B cell (primary cell): ENCODE measurements around the gene PRKG2. TPM values are rescaled to one million over a fixed set of nuclear protein-coding genes. Genes with fewer than 3 reads are reported as not detected.

Source experiments
- ATAC-seq: fragments of 200-7000 bp; cut with Tn5 transposase; one replicate; pipeline ENCODE4 v1.10.0; 2021; ENCODE audit warnings: low read depth, mild to moderate bottlenecking, moderate number of reproducible peaks, moderate library complexity
- CTCF ChIA-PET: fragments of 350-600 bp; sonication (Branson Sonifier 250); formaldehyde crosslinking; loops from one replicate; lab custom pipeline; 2021; ENCODE audit warnings: antibody characterized with exemption, inconsistent platforms; lab: Charles Lee
- POLR2A ChIA-PET: fragments of 350-600 bp; sonication (Branson Sonifier 250); formaldehyde crosslinking; loops from one replicate; lab custom pipeline; 2021; ENCODE audit warnings: antibody characterized with exemption; lab: Charles Lee
- DNase-seq: peaks from one replicate; pipeline ENCODE4 v3.0.0; 2013
- H2AFZ ChIP-seq: 2 replicates; pipeline ENCODE4 v1.6.1; 2012; ENCODE audit warnings: mild to moderate bottlenecking, low read depth, low read length; ENCODE audit not compliant: insufficient read depth, poor library complexity, severe bottlenecking
- H3K27ac ChIP-seq, 2 donors: 1 replicate in 1 of 2; 2 replicates in 1 of 2; pipeline ENCODE4 v1.5.1; 2012 to 2013; ENCODE audit warnings: low read length in 2 of 2, mild to moderate bottlenecking in 2 of 2, moderate library complexity in 1 of 2
- H3K27me3 ChIP-seq, 4 experiments: fragments of 200-600 bp in 1 of 4; sonication (generic) in 1 of 4; replicated peaks in 1 of 4; 1 replicate in 2 of 4; 2 replicates in 2 of 4; pipeline versions ENCODE4 v1.6.1 to v1.7.0; 2013 to 2016; ENCODE audit warnings: low read length in 3 of 4, mild to moderate bottlenecking in 2 of 4, mixed read lengths in 1 of 4, moderate library complexity in 1 of 4; ENCODE audit not compliant: insufficient read depth in 4 of 4, control insufficient read depth in 3 of 4; ENCODE audit errors: control extremely low read depth in 1 of 4
- H3K36me3 ChIP-seq, 2 experiments: replicated peaks in 1 of 2; 1 replicate in 1 of 2; 2 replicates in 1 of 2; pipeline versions ENCODE4 v1.6.1 to v1.7.1; 2013; ENCODE audit warnings: low read length in 1 of 2; ENCODE audit not compliant: insufficient read depth in 2 of 2, control insufficient read depth in 1 of 2; ENCODE audit errors: control extremely low read depth in 1 of 2, extremely low read depth in 1 of 2
- H3K4me1 ChIP-seq, 2 donors: fragments of 200-600 bp in 1 of 2; sonication (generic) in 1 of 2; 1 replicate in 1 of 2; 2 replicates in 1 of 2; pipeline versions ENCODE4 v1.5.1 to v1.6.1; 2013 to 2017; ENCODE audit warnings: low read length in 2 of 2; ENCODE audit not compliant: control insufficient read depth in 2 of 2, insufficient read depth in 2 of 2
- H3K4me2 ChIP-seq: replicated peaks from 2 replicates; pipeline ENCODE3; 2012; ENCODE audit warnings: mild to moderate bottlenecking, low read depth, low read length; ENCODE audit not compliant: poor library complexity, severe bottlenecking
- H3K4me3 ChIP-seq, 5 experiments: fragments of 200-600 bp in 1 of 5; sonication (generic) in 1 of 5; 1 replicate in 3 of 5; 2 replicates in 2 of 5; pipeline versions ENCODE4 v1.5.1 to v1.7.0; 2011 to 2016; ENCODE audit warnings: low read length in 4 of 5, mild to moderate bottlenecking in 4 of 5, low read depth in 2 of 5, control low read depth in 1 of 5, moderate library complexity in 1 of 5; ENCODE audit not compliant: insufficient read depth in 1 of 5; ENCODE audit errors: control extremely low read depth in 1 of 5, extremely low read depth in 1 of 5
- H3K79me2 ChIP-seq: fragments of 200-600 bp; sonication (generic); one replicate; pipeline ENCODE4 v1.6.0; 2016; ENCODE audit warnings: low read length; ENCODE audit not compliant: control insufficient read depth, insufficient read depth
- H3K9ac ChIP-seq: fragments of 200-600 bp; sonication (generic); 2 replicates; pipeline ENCODE4 v1.6.1; 2017; ENCODE audit warnings: mild to moderate bottlenecking, low read length, moderate library complexity
- H3K9me3 ChIP-seq, 3 donors: one replicate each; pipeline versions ENCODE4 v1.6.1 to v1.7.1; 2013; ENCODE audit warnings: low read length in 2 of 3; ENCODE audit not compliant: control insufficient read depth in 2 of 3, insufficient read depth in 1 of 3; ENCODE audit errors: control extremely low read depth in 1 of 3
- H4K20me1 ChIP-seq: 2 replicates; pipeline ENCODE4 v1.6.0; 2012; ENCODE audit warnings: mild to moderate bottlenecking, low read length; ENCODE audit not compliant: insufficient read depth, control insufficient read depth, poor library complexity, severe bottlenecking
- H3K27ac Mint-ChIP-seq: one replicate; pipeline ENCODE4 v1.8.0; 2021; ENCODE audit warnings: mixed read lengths
- H3K27me3 Mint-ChIP-seq: one replicate; pipeline ENCODE4 v1.8.0; 2021; ENCODE audit warnings: mixed read lengths
- H3K4me1 Mint-ChIP-seq: one replicate; pipeline ENCODE4 v1.8.0; 2021; ENCODE audit warnings: mixed read lengths
- H3K4me3 Mint-ChIP-seq: one replicate; pipeline ENCODE4 v1.8.0; 2021; ENCODE audit warnings: mixed read lengths
- H3K9me3 Mint-ChIP-seq: one replicate; pipeline ENCODE4 v1.8.0; 2022; ENCODE audit warnings: mixed read lengths; ENCODE audit not compliant: insufficient read depth
- CTCF ChIP-seq: fragments of 200-600 bp; IDR thresholded peaks from one replicate; pipeline ENCODE4 v1.8.0; 2022; ENCODE audit warnings: antibody characterized with exemption, mild to moderate bottlenecking
- EZH2 ChIP-seq: IDR thresholded peaks from 2 replicates; pipeline ENCODE4 v1.6.1; 2012; ENCODE audit warnings: borderline replicate concordance, low read depth, mild to moderate bottlenecking, moderate library complexity, low read length; ENCODE audit not compliant: insufficient read depth, poor library complexity, severe bottlenecking
- WGBS: methylation state at CpG from one replicate; pipeline ENCODE4 v1.1.5; 2013; ENCODE audit warnings: missing lambda C conversion rate; ENCODE audit not compliant: insufficient coverage; 5-methylcytosine and 5-hydroxymethylcytosine counted together
- intact Hi-C: fragments of 100-400 bp; cut with micrococcal nuclease; formaldehyde crosslinking; loops from one replicate; pipeline ENCODE4 v1.10.0; 2022
- polyA plus RNA-seq: library from polyadenylated mRNA; depleted of rRNA; stranded (reverse); fragments of >200 nt; gene quantifications from 2 replicates; pipeline ENCODE4 v1.2.3, GENCODE V29; 2012
- total RNA-seq, 2 donors: library from RNA; stranded (reverse); fragments of 120-200 nt in 1 of 2; gene quantifications; 1 replicate in 1 of 2; 2 replicates in 1 of 2; pipeline versions ENCODE4 v1.2.3 to v1.2.4, GENCODE V29; 2013 to 2022

Gene PRKG2
- total and polyA plus RNA-seq, 2 donors (not counting 1 experiment from before 2014, with no cell fraction given), result 0.61 to 0.86 TPM

- intact Hi-C loops, result no loop called here
- no peak overlapping the region for H3K9ac ChIP-seq
- no peak for ATAC-seq
- peaks cover 7 to 10% of the 10 kb centered on the region in 2 donors for H3K4me1 ChIP-seq
- no peaks in the 10 kb centered on the region for H4K20me1 ChIP-seq
- WGBS, result 20% methylated on average over 1 of the region's 6 CpGs
- H3K9me3 ChIP-seq, result peaks cover 0 to 3% (median 0%) of the 10 kb centered on the region in 3 donors
- no peak overlapping the region for H3K27ac Mint-ChIP-seq
- H3K4me3 Mint-ChIP-seq, result no peak overlapping the region
- no peaks in the 10 kb centered on the region for H3K79me2 ChIP-seq
- H3K27ac ChIP-seq, result no peak overlapping the region
- DNase-seq, result no peak
- no peak overlapping the region for H3K4me2 ChIP-seq
- TF ChIP-seq CTCF, result no peak
- no peak for TF ChIP-seq EZH2
- ChIA-PET POLR2A (no interaction called here), CTCF (no interaction called here)
- no peaks in the 10 kb centered on the region for H3K36me3 ChIP-seq
- H3K4me1 Mint-ChIP-seq, result peaks cover 12% of the 10 kb centered on the region
- H3K27me3 ChIP-seq, result peaks cover 0 to 37% (median 9%) of the 10 kb centered on the region in 4 experiments
- no peaks in the 10 kb centered on the region for H3K9me3 Mint-ChIP-seq
- peaks cover 37% of the 10 kb centered on the region for H3K27me3 Mint-ChIP-seq
- H3K4me3 ChIP-seq, result no peak overlapping the region
- no peak overlapping the region for H2AFZ ChIP-seq
Measured at GRCh38 chr4:81213671-81214070, 1.4 kb downstream of the PRKG2 start.

- H3K9ac ChIP-seq, result no peak overlapping the region
- H3K9me3 ChIP-seq, result peaks cover 0 to 3% (median 0%) of the 10 kb centered on the region in 3 donors
- no peaks in the 10 kb centered on the region for H4K20me1 ChIP-seq
- H3K4me2 ChIP-seq, result no peak overlapping the region
- intact Hi-C loops, result no loop called here
- Mint-ChIP-seq H3K27me3 (peaks cover 35% of the 10 kb centered on the region), H3K27ac (no peak overlapping the region), H3K4me3 (no peak overlapping the region), H3K4me1 (peaks cover 12% of the 10 kb centered on the region), H3K9me3 (no peaks in the 10 kb centered on the region)
- peaks cover 0 to 29% (median 10%) of the 10 kb centered on the region in 4 experiments for H3K27me3 ChIP-seq
- 8% methylated on average over 1 of the region's 3 CpGs for WGBS
- H3K36me3 ChIP-seq, result no peaks in the 10 kb centered on the region
- CTCF ChIA-PET, result no interaction called here
- no peak overlapping the region for H3K4me3 ChIP-seq
- peaks cover 7 to 10% of the 10 kb centered on the region in 2 donors for H3K4me1 ChIP-seq
- no peak for ATAC-seq
- no peak overlapping the region for H3K27ac ChIP-seq
- POLR2A ChIA-PET, result no interaction called here
- TF ChIP-seq EZH2, result no peak
- no peak for TF ChIP-seq CTCF
- H2AFZ ChIP-seq, result no peak overlapping the region
- H3K79me2 ChIP-seq, result no peaks in the 10 kb centered on the region
- DNase-seq, result no peak
Measured at GRCh38 chr4:81211956-81212355, 3.1 kb downstream of the PRKG2 start.
